CD14-positive monocyte (primary cell): ENCODE measurements around the gene AGPAT2. TPM values are rescaled to one million over a fixed set of nuclear protein-coding genes. Genes with fewer than 3 reads are reported as not detected.

Experiments used
- DNase-seq, 3 donors: peaks; one replicate each; pipeline ENCODE4 v3.0.0-alpha.2; 2011 to 2022
- H2AFZ ChIP-seq: 2 replicates; pipeline ENCODE4 v1.6.0; 2012; ENCODE audit warnings: mild to moderate bottlenecking, low read depth, low read length, inconsistent platforms; ENCODE audit not compliant: insufficient read depth, poor library complexity, severe bottlenecking
- H3K27ac ChIP-seq, 2 donors: 1 replicate in 1 of 2; 2 replicates in 1 of 2; pipeline ENCODE4 v1.5.1; 2012 to 2013; ENCODE audit warnings: low read length in 2 of 2, control low read depth in 1 of 2, inconsistent platforms in 1 of 2, low read depth in 1 of 2, mild to moderate bottlenecking in 1 of 2
- H3K27me3 ChIP-seq, 2 donors: one replicate each; pipeline versions ENCODE4 v1.6.0 to v1.6.1; 2011 to 2013; ENCODE audit warnings: low read length in 2 of 2; ENCODE audit not compliant: control insufficient read depth in 2 of 2, insufficient read depth in 2 of 2
- H3K36me3 ChIP-seq, 2 donors: replicated peaks in 1 of 2; 1 replicate in 1 of 2; 2 replicates in 1 of 2; pipeline versions ENCODE4 v1.5.1 to v1.6.1; 2012 to 2013; ENCODE audit warnings: low read length in 2 of 2, control low read depth in 1 of 2, inconsistent platforms in 1 of 2, mild to moderate bottlenecking in 1 of 2; ENCODE audit not compliant: insufficient read depth in 2 of 2, control insufficient read depth in 1 of 2
- H3K4me1 ChIP-seq, 2 donors: 1 replicate in 1 of 2; 2 replicates in 1 of 2; pipeline versions ENCODE4 v1.5.1 to v1.6.1; 2012 to 2013; ENCODE audit warnings: low read length in 2 of 2, control low read depth in 1 of 2, inconsistent platforms in 1 of 2, mild to moderate bottlenecking in 1 of 2, moderate library complexity in 1 of 2; ENCODE audit not compliant: insufficient read depth in 2 of 2, control insufficient read depth in 1 of 2
- H3K4me2 ChIP-seq: replicated peaks from 2 replicates; pipeline ENCODE3; 2012; ENCODE audit warnings: low read length, moderate library complexity, mild to moderate bottlenecking; ENCODE audit not compliant: poor library complexity, severe bottlenecking; ENCODE audit errors: extremely low read depth
- H3K4me3 ChIP-seq, 3 experiments: fragments of 200-600 bp in 1 of 3; sonication (generic) in 1 of 3; replicated peaks in 1 of 3; 1 replicate in 2 of 3; 2 replicates in 1 of 3; pipeline ENCODE4 v1.5.1; 2011 to 2013; ENCODE audit warnings: low read length in 3 of 3, mild to moderate bottlenecking in 3 of 3, control low read depth in 2 of 3, low read depth in 2 of 3, inconsistent platforms in 1 of 3, moderate library complexity in 1 of 3
- H3K79me2 ChIP-seq: 2 replicates; pipeline ENCODE4 v1.6.0; 2012; ENCODE audit warnings: mild to moderate bottlenecking, control low read depth, inconsistent platforms, low read length, moderate library complexity; ENCODE audit not compliant: insufficient read depth
- H3K9ac ChIP-seq: 2 replicates; pipeline ENCODE4 v1.6.0; 2017; ENCODE audit warnings: low read length, mild to moderate bottlenecking; ENCODE audit not compliant: insufficient read depth, poor library complexity, severe bottlenecking
- H3K9me3 ChIP-seq, 2 donors: replicated peaks in 1 of 2; 1 replicate in 1 of 2; 2 replicates in 1 of 2; pipeline versions ENCODE4 v1.5.1 to v1.6.1; 2012 to 2013; ENCODE audit warnings: low read length in 2 of 2, control low read depth in 1 of 2; ENCODE audit not compliant: control insufficient read depth in 1 of 2, insufficient read depth in 1 of 2
- H4K20me1 ChIP-seq: 2 replicates; pipeline ENCODE4 v1.6.0; 2012; ENCODE audit warnings: mild to moderate bottlenecking, low read length, control low read depth, moderate library complexity; ENCODE audit not compliant: insufficient read depth
- H3K27ac Mint-ChIP-seq, 7 donors: one replicate each; pipeline ENCODE4 v1.8.0; 2020; ENCODE audit warnings: mild to moderate bottlenecking in 7 of 7, mixed read lengths in 7 of 7, moderate library complexity in 6 of 7, inconsistent platforms in 2 of 7
- H3K27me3 Mint-ChIP-seq, 3 donors: one replicate each; pipeline ENCODE4 v1.8.0; 2021 to 2022; ENCODE audit warnings: low read depth in 3 of 3, mild to moderate bottlenecking in 3 of 3, mixed read lengths in 3 of 3, moderate library complexity in 3 of 3, inconsistent platforms in 1 of 3
- H3K36me3 Mint-ChIP-seq, 2 donors: one replicate each; pipeline ENCODE4 v1.8.0; 2020; ENCODE audit warnings: mixed read lengths in 2 of 2, inconsistent platforms in 1 of 2, mild to moderate bottlenecking in 1 of 2
- H3K4me1 Mint-ChIP-seq: one replicate; pipeline ENCODE4 v1.8.0; 2020; ENCODE audit warnings: mild to moderate bottlenecking, mixed read lengths
- H3K4me3 Mint-ChIP-seq, 2 donors: one replicate each; pipeline ENCODE4 v1.8.0; 2020; ENCODE audit warnings: mild to moderate bottlenecking in 2 of 2, mixed read lengths in 2 of 2, moderate library complexity in 1 of 2
- H3K9me3 Mint-ChIP-seq, 7 donors: one replicate each; pipeline ENCODE4 v1.8.0; 2020 to 2022; ENCODE audit warnings: mixed read lengths in 7 of 7, mild to moderate bottlenecking in 6 of 7, moderate library complexity in 6 of 7, inconsistent platforms in 2 of 7
- CTCF ChIP-seq: fragments of 200-600 bp; IDR thresholded peaks from one replicate; pipeline ENCODE4 v1.8.0; 2022; ENCODE audit warnings: antibody characterized with exemption, mild to moderate bottlenecking
- WGBS: methylation state at CpG from one replicate; pipeline ENCODE4 v1.1.5; 2013; ENCODE audit warnings: missing lambda C conversion rate; ENCODE audit not compliant: insufficient coverage; 5-methylcytosine and 5-hydroxymethylcytosine counted together
- intact Hi-C, 2 donors: fragments of 100-400 bp; cut with micrococcal nuclease; formaldehyde crosslinking; loops; one replicate each; pipeline versions ENCODE4 v1.15.0 to v1.15.1; 2023
- polyA plus RNA-seq, 3 donors: library from polyadenylated mRNA; depleted of rRNA in 1 of 3; unstranded in 2 of 3; stranded (reverse) in 1 of 3; fragments of 300-500 nt in 2 of 3; fragments of >200 nt in 1 of 3; fragmentation: Illumina TruSeq in 2 of 3; gene quantifications; 1 replicate in 2 of 3; 2 replicates in 1 of 3; pipeline ENCODE4 v1.2.3, GENCODE V29; 2012 to 2021

Gene AGPAT2
- polyA plus RNA-seq, 3 donors: 80.1 to 139 (median 116) TPM

- Histone ChIP-seq H3K4me1 (peaks cover 51 to 59% of the 10 kb centered on the region in 2 donors), H3K27me3 (peaks cover 2 to 15% of the 10 kb centered on the region in 2 donors), H3K4me2 (peak overlapping the region; percentile 1), H3K36me3 (no peaks in the 10 kb centered on the region), H3K27ac (no peak overlapping the region), H2AFZ (no peak overlapping the region), H3K79me2 (no peaks in the 10 kb centered on the region), H4K20me1 (no peaks in the 10 kb centered on the region), H3K9ac (no peak overlapping the region), H3K4me3 (no peak overlapping the region), H3K9me3 (no peaks in the 10 kb centered on the region)
- WGBS: 22% methylated on average over 8 of the region's 12 CpGs
- H3K4me3 Mint-ChIP-seq: peak overlapping the region in 1 of 2 donors; percentile 26
- H3K27me3 Mint-ChIP-seq: peaks cover 14 to 37% (median 22%) of the 10 kb centered on the region in 3 donors
- H3K4me1 Mint-ChIP-seq: peaks cover 57% of the 10 kb centered on the region
- H3K9me3 Mint-ChIP-seq: peaks cover 0 to 7% (median 0%) of the 10 kb centered on the region in 7 donors
- H3K27ac Mint-ChIP-seq: peak overlapping the region in 6 of 7 donors; percentile 27 to 80 (median 61)
- intact Hi-C loops: loop anchor here in 1 of 2 donors (10.0 kb wide), 1 partner anchor 749 kb away; no protein-coding TSS in a partner anchor
- no peak for TF ChIP-seq CTCF
- peak; percentile 41 to 49 (median 46) for DNase-seq
- H3K36me3 Mint-ChIP-seq: peaks cover 0 to 4% of the 10 kb centered on the region in 2 donors
Observed at GRCh38 chr9:136703276-136703860, 16.1 kb upstream of the AGPAT2 start.

GRCh38 chr9:136701668-136702053, 14.4 kb upstream of the AGPAT2 start:
- H3K36me3 Mint-ChIP-seq: peaks cover 0 to 4% of the 10 kb centered on the region in 2 donors
- Histone ChIP-seq H3K27ac (peak overlapping the region; percentile 50 to 86), H3K36me3 (no peaks in the 10 kb centered on the region), H3K79me2 (no peaks in the 10 kb centered on the region), H3K27me3 (peaks cover 2 to 15% of the 10 kb centered on the region in 2 donors), H3K4me2 (peak overlapping the region; percentile 66), H3K9me3 (no peaks in the 10 kb centered on the region), H3K4me1 (peaks cover 66 to 73% of the 10 kb centered on the region in 2 donors), H3K9ac (peak overlapping the region; percentile 63), H3K4me3 (peak overlapping the region in 1 of 3 experiments; percentile 55), H2AFZ (peak overlapping the region; percentile 62), H4K20me1 (no peaks in the 10 kb centered on the region)
- H3K4me3 Mint-ChIP-seq: peak overlapping the region; percentile 73 to 87
- no peak for DNase-seq
- peaks cover 0 to 7% (median 0%) of the 10 kb centered on the region in 7 donors for H3K9me3 Mint-ChIP-seq
- intact Hi-C loops: loop anchor here in 1 of 2 donors (10.0 kb wide), 1 partner anchor 747 kb away; no protein-coding TSS in a partner anchor
- peak overlapping the region; percentile 87 to 94 (median 92) for H3K27ac Mint-ChIP-seq
- no peak for TF ChIP-seq CTCF
- peaks cover 14 to 34% (median 20%) of the 10 kb centered on the region in 3 donors for H3K27me3 Mint-ChIP-seq
- WGBS: 0% methylated on average over 2 of the region's 10 CpGs
- peaks cover 71% of the 10 kb centered on the region for H3K4me1 Mint-ChIP-seq
